ENCODE data around the gene PDE7B. TPM values are rescaled to one million over a fixed set of nuclear protein-coding genes. Genes with fewer than 3 reads are reported as not detected.

PDE7B gene
- total and polyA plus RNA-seq, 2 of the 8 experiments (the other 6 are each of a cell fraction or from before 2014, with no cell fraction given): not detected

GRCh38 chr6:136034422-136034821 is 182.9 kb downstream of the PDE7B start (continued):
- TF ChIP-seq, protein P1, sequence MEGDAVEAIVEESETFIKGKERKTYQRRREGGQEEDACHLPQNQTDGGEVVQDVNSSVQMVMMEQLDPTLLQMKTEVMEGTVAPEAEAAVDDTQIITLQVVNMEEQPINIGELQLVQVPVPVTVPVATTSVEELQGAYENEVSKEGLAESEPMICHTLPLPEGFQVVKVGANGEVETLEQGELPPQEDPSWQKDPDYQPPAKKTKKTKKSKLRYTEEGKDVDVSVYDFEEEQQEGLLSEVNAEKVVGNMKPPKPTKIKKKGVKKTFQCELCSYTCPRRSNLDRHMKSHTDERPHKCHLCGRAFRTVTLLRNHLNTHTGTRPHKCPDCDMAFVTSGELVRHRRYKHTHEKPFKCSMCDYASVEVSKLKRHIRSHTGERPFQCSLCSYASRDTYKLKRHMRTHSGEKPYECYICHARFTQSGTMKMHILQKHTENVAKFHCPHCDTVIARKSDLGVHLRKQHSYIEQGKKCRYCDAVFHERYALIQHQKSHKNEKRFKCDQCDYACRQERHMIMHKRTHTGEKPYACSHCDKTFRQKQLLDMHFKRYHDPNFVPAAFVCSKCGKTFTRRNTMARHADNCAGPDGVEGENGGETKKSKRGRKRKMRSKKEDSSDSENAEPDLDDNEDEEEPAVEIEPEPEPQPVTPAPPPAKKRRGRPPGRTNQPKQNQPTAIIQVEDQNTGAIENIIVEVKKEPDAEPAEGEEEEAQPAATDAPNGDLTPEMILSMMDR (IDR thresholded peaks at IDR 0.05; ENCODE audit: control extremely low read depth in 1 of 3, insufficient read depth in 1 of 3, low read depth in 1 of 3, low read length in 3 of 3): peak in 1 of 3 experiments; percentile 17; a peak in 2 of 4 replicates
- TF ChIP-seq KDM1A (IDR thresholded peaks at IDR 0.05; ENCODE audit: borderline replicate concordance, low read length): no peak

Data from H1 (cell line).